ENCODE data around the gene ZSCAN23. TPM values are rescaled to one million over a fixed set of nuclear protein-coding genes. Genes with fewer than 3 reads are reported as not detected.

Gene ZSCAN23
- total and polyA plus RNA-seq, 9 of the 15 experiments (the other 6 are each of a cell fraction or from before 2014, with no cell fraction given): 0.05 to 0.29 (median 0.21) TPM; not detected in 1

- TF ChIP-seq SIX5 (IDR thresholded peaks at IDR 0.05; ENCODE audit: borderline replicate concordance in 1 of 2, insufficient read depth in 1 of 2, low read depth in 1 of 2, low read length in 2 of 2) (peak; percentile 48 to 56; a peak in 3 of 4 replicates), ZNF3 (CRISPR knock-in tag; IDR thresholded peaks at IDR 0.05) (no peak), NCOA4 (IDR thresholded peaks at IDR 0.05; ENCODE audit: partially characterized antibody) (no peak), HMBOX1 (IDR thresholded peaks at IDR 0.05) (peak; percentile 61; the same call in 1 of the 2 replicates), CUX1 (CRISPR knock-in tag; IDR thresholded peaks at IDR 0.05) (no peak), PRPF4 (IDR thresholded peaks at IDR 0.05; ENCODE audit: insufficient read depth, low read depth, low read length, poor library complexity, severe bottlenecking) (no peak), ZNF609 (CRISPR knock-in tag; IDR thresholded peaks at IDR 0.05; ENCODE audit: borderline replicate concordance) (0 out of 2 replicates have a peak, but pooled peaks have one; percentile 65), GTF2A2 (tag; IDR thresholded peaks at IDR 0.05) (0 out of 2 replicates have a peak, but pooled peaks have one; percentile 20), UBTF (IDR thresholded peaks at IDR 0.05; ENCODE audit: borderline replicate concordance in 1 of 2, low read depth in 2 of 2, low read length in 2 of 2) (peak; percentile 87 to 95), ZNF184 (CRISPR knock-in tag; IDR thresholded peaks at IDR 0.05) (no peak), TCF15 (CRISPR knock-in tag; IDR thresholded peaks at IDR 0.05) (0 out of 2 replicates have a peak, but pooled peaks have one; percentile 32)
Measured at GRCh38 chr6:28399350-28400121, 43.8 kb downstream of the ZSCAN23 start, which contains the start of gene ZSCAN12 (continued).
